NB4 (cell line): ENCODE data around the gene MLXIP.

Experiments
- DNase-seq: peaks from one replicate; pipeline ENCODE4 v3.0.0; 2010; ENCODE audit warnings: low read depth
- H3K4me3 ChIP-seq: one replicate; pipeline ENCODE4 v1.5.1; 2011; ENCODE audit warnings: mild to moderate bottlenecking, low read depth, low read length, moderate library complexity
- CTCF ChIP-seq: IDR thresholded peaks from one replicate; pipeline ENCODE4 v1.5.1; 2012; ENCODE audit warnings: low read depth, low read length
- MAX ChIP-seq: IDR thresholded peaks from 2 replicates; pipeline ENCODE4 v1.6.1; 2011; ENCODE audit warnings: low read depth, low read length
- MYC ChIP-seq: IDR thresholded peaks from 2 replicates; pipeline ENCODE4 v1.6.1; 2011; ENCODE audit warnings: low read depth, low read length
- POLR2A ChIP-seq: IDR thresholded peaks from 2 replicates; pipeline ENCODE4 v1.6.1; 2011; ENCODE audit warnings: mild to moderate bottlenecking; ENCODE audit not compliant: insufficient read length; ENCODE audit errors: extremely low read depth

MLXIP gene

GRCh38 chr12:122144885-122145284 is 66.3 kb downstream of the MLXIP start:
- no peak for DNase-seq
- TF ChIP-seq POLR2A (no peak), MAX (no peak), MYC (no peak), CTCF (no peak)
- no peak overlapping the region for H3K4me3 ChIP-seq

- no peak overlapping the region for H3K4me3 ChIP-seq
- TF ChIP-seq CTCF = no peak
- no peak for TF ChIP-seq MYC
- TF ChIP-seq POLR2A = no peak
- TF ChIP-seq MAX = no peak
- no peak for DNase-seq
Observed at GRCh38 chr12:122145505-122146330, 67.2 kb downstream of the MLXIP start.

GRCh38 chr12:122147514-122148290 is 69.1 kb downstream of the MLXIP start:
- TF ChIP-seq MYC = no peak
- TF ChIP-seq MAX = no peak
- TF ChIP-seq POLR2A = no peak
- no peak for TF ChIP-seq CTCF
- no peak overlapping the region for H3K4me3 ChIP-seq
- DNase-seq = no peak

GRCh38 chr12:122148657-122149056 is 70.1 kb downstream of the MLXIP start:
- DNase-seq = no peak
- TF ChIP-seq CTCF (no peak), POLR2A (no peak), MYC (no peak), MAX (no peak)
- H3K4me3 ChIP-seq = no peak overlapping the region

- no peak for TF ChIP-seq MAX
- TF ChIP-seq MYC = no peak
- TF ChIP-seq POLR2A = no peak
- TF ChIP-seq CTCF = no peak
- no peak overlapping the region for H3K4me3 ChIP-seq
- DNase-seq = no peak
Observed at GRCh38 chr12:122150127-122150681, 71.6 kb downstream of the MLXIP start.
